Hepatocyte (in vitro differentiated cells): ENCODE measurements around the gene DLGAP4. TPM values are rescaled to one million over a fixed set of nuclear protein-coding genes. Genes with fewer than 3 reads are reported as not detected.

Experiments used
- DNase-seq: peaks from one replicate; pipeline ENCODE4 v3.0.0-alpha.2; 2016; ENCODE audit warnings: low spot score
- H2AFZ ChIP-seq: fragments of 200-600 bp; sonication (generic); 2 replicates; pipeline ENCODE4 v1.6.0; 2016; ENCODE audit warnings: antibody characterized with exemption, mild to moderate bottlenecking
- H3K27ac ChIP-seq: fragments of 200-600 bp; sonication (generic); 2 replicates; pipeline ENCODE4 v1.5.1; 2016; ENCODE audit warnings: mild to moderate bottlenecking
- H3K27me3 ChIP-seq: fragments of 200-600 bp; sonication (generic); 2 replicates; pipeline ENCODE4 v1.6.1; 2016
- H3K36me3 ChIP-seq: fragments of 200-600 bp; sonication (generic); replicated peaks from 2 replicates; pipeline ENCODE4 v1.5.1; 2016; ENCODE audit warnings: low read depth; ENCODE audit not compliant: insufficient read depth
- H3K4me1 ChIP-seq: fragments of 200-600 bp; sonication (generic); 2 replicates; pipeline ENCODE4 v1.5.1; 2016; ENCODE audit warnings: mild to moderate bottlenecking, moderate library complexity; ENCODE audit not compliant: insufficient read depth
- H3K4me2 ChIP-seq: fragments of 200-600 bp; sonication (generic); 2 replicates; pipeline ENCODE4 v1.6.0; 2016
- H3K4me3 ChIP-seq: fragments of 200-600 bp; sonication (generic); 2 replicates; pipeline ENCODE4 v1.5.1; 2016; ENCODE audit warnings: mild to moderate bottlenecking
- H3K79me2 ChIP-seq: fragments of 200-600 bp; sonication (generic); 2 replicates; pipeline ENCODE4 v1.6.0; 2017; ENCODE audit warnings: mild to moderate bottlenecking
- H3K9me2 ChIP-seq: fragments of 200-600 bp; sonication (generic); replicated peaks from 2 replicates; pipeline ENCODE4 v1.6.0; 2017; ENCODE audit warnings: mild to moderate bottlenecking; ENCODE audit not compliant: insufficient read depth
- H3K9me3 ChIP-seq: fragments of 200-600 bp; sonication (generic); 2 replicates; pipeline ENCODE4 v1.5.1; 2016; ENCODE audit warnings: low read depth, mild to moderate bottlenecking
- H4K20me1 ChIP-seq: fragments of 200-600 bp; sonication (generic); 2 replicates; pipeline ENCODE4 v1.6.0; 2016; ENCODE audit warnings: mild to moderate bottlenecking; ENCODE audit not compliant: insufficient read depth, poor library complexity, severe bottlenecking
- EZH2 ChIP-seq: fragments of 200-600 bp; sonication (generic); IDR thresholded peaks from 2 replicates; pipeline ENCODE4 v1.6.1; 2016; ENCODE audit warnings: antibody characterized with exemption, mild to moderate bottlenecking, borderline replicate concordance
- EZH2phosphoT487 ChIP-seq: fragments of 200-600 bp; sonication (generic); IDR thresholded peaks from one replicate; pipeline ENCODE4 v1.6.1; 2018; ENCODE audit warnings: antibody characterized with exemption, mild to moderate bottlenecking, low read depth, moderate library complexity; ENCODE audit not compliant: unreplicated experiment, severe bottlenecking
- WGBS: methylation state at CpG from one replicate; pipeline ENCODE4 v1.1.6; 2016; ENCODE audit warnings: low lambda C conversion rate; ENCODE audit errors: missing lambda C conversion rate; 5-methylcytosine and 5-hydroxymethylcytosine counted together
- polyA plus RNA-seq: library from polyadenylated mRNA; unstranded; fragments of >200 nt; fragmentation: Nextera tagmentation; extraction: Ambion mirVana; gene quantifications from 2 replicates; pipeline ENCODE4 v1.2.1, GENCODE V29; 2016
- total RNA-seq: library from RNA; depleted of rRNA; stranded (reverse); fragments of >200 nt; gene quantifications from 2 replicates; pipeline ENCODE4 v1.2.3, GENCODE V29; 2014
- TF ChIP-seq, protein P1 (sequence below): fragments of 200-600 bp; sonication (generic); IDR thresholded peaks from 2 replicates; pipeline ENCODE4 v1.5.1; 2016; ENCODE audit warnings: antibody characterized with exemption, mild to moderate bottlenecking; ENCODE audit not compliant: poor library complexity

The DLGAP4 gene
- total and polyA plus RNA-seq, 2 experiments from 2014 or later, result 16.5 to 39.4 TPM

GRCh38 chr20:36421641-36422040 lies 115.5 kb downstream of the DLGAP4 start:
- Histone ChIP-seq H3K79me2 (no peaks in the 10 kb centered on the region), H3K27me3 (no peaks in the 10 kb centered on the region), H3K27ac (no peak overlapping the region), H3K36me3 (no peaks in the 10 kb centered on the region), H3K4me1 (no peaks in the 10 kb centered on the region), H4K20me1 (no peaks in the 10 kb centered on the region), H3K9me2 (no peaks in the 10 kb centered on the region), H2AFZ (no peak overlapping the region), H3K4me2 (no peak overlapping the region), H3K9me3 (no peaks in the 10 kb centered on the region), H3K4me3 (no peak overlapping the region)
- TF ChIP-seq EZH2phosphoT487, result no peak
- TF ChIP-seq, protein P1, sequence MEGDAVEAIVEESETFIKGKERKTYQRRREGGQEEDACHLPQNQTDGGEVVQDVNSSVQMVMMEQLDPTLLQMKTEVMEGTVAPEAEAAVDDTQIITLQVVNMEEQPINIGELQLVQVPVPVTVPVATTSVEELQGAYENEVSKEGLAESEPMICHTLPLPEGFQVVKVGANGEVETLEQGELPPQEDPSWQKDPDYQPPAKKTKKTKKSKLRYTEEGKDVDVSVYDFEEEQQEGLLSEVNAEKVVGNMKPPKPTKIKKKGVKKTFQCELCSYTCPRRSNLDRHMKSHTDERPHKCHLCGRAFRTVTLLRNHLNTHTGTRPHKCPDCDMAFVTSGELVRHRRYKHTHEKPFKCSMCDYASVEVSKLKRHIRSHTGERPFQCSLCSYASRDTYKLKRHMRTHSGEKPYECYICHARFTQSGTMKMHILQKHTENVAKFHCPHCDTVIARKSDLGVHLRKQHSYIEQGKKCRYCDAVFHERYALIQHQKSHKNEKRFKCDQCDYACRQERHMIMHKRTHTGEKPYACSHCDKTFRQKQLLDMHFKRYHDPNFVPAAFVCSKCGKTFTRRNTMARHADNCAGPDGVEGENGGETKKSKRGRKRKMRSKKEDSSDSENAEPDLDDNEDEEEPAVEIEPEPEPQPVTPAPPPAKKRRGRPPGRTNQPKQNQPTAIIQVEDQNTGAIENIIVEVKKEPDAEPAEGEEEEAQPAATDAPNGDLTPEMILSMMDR, result no peak
- TF ChIP-seq EZH2, result no peak
- 84% methylated on average over 13 of the region's 13 CpGs for WGBS
- no peak for DNase-seq

DNA sequence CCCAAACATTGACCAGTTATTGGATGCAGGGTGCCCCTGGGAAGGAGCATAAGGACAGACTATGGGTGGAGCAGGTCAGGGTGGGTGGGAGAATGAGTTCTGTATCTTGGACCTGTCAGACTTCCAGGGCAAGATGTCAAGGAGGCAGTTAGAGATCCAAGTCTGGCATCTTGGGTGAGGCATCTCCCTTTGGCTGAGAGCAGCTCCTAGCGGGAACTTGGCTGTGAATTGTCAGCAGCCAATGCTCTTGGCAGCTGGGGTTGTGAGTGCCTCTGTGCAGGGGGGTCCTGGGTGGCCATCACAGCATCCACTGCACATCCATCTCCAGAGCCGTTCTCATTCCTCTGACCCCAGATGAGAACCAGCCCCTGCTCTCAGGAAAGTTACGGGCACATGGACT lies 118.2 kb downstream of the DLGAP4 start:
- Histone ChIP-seq H3K4me2 (no peak overlapping the region), H3K36me3 (no peaks in the 10 kb centered on the region), H3K9me3 (no peaks in the 10 kb centered on the region), H3K4me3 (no peak overlapping the region), H3K4me1 (no peaks in the 10 kb centered on the region), H3K9me2 (no peaks in the 10 kb centered on the region), H3K27ac (no peak overlapping the region), H2AFZ (no peak overlapping the region), H3K79me2 (no peaks in the 10 kb centered on the region), H4K20me1 (no peaks in the 10 kb centered on the region), H3K27me3 (no peaks in the 10 kb centered on the region)
- TF ChIP-seq EZH2phosphoT487 (no peak), EZH2 (no peak)
- TF ChIP-seq, protein P1, result no peak
- WGBS, result 66% methylated on average over 3 of the region's 3 CpGs
- DNase-seq, result no peak

GRCh38 chr20:36425166-36425565 lies 119.0 kb downstream of the DLGAP4 start:
- Histone ChIP-seq H3K4me1 (no peaks in the 10 kb centered on the region), H2AFZ (no peak overlapping the region), H3K36me3 (no peaks in the 10 kb centered on the region), H4K20me1 (no peaks in the 10 kb centered on the region), H3K9me2 (no peaks in the 10 kb centered on the region), H3K79me2 (no peaks in the 10 kb centered on the region), H3K27ac (no peak overlapping the region), H3K4me3 (no peak overlapping the region), H3K27me3 (no peaks in the 10 kb centered on the region), H3K9me3 (no peaks in the 10 kb centered on the region), H3K4me2 (no peak overlapping the region)
- no peak for TF ChIP-seq EZH2phosphoT487
- no peak for TF ChIP-seq EZH2
- TF ChIP-seq, protein P1, result no peak
- no peak for DNase-seq
- 78% methylated on average over 4 of the region's 4 CpGs for WGBS

GRCh38 chr20:36431604-36432003 lies 125.5 kb downstream of the DLGAP4 start:
- Histone ChIP-seq H3K4me1 (no peaks in the 10 kb centered on the region), H3K4me3 (no peak overlapping the region), H3K9me3 (no peaks in the 10 kb centered on the region), H3K36me3 (no peaks in the 10 kb centered on the region), H4K20me1 (no peaks in the 10 kb centered on the region), H2AFZ (no peak overlapping the region), H3K79me2 (no peaks in the 10 kb centered on the region), H3K27ac (no peak overlapping the region), H3K27me3 (peaks cover 4% of the 10 kb centered on the region), H3K9me2 (no peaks in the 10 kb centered on the region), H3K4me2 (no peak overlapping the region)
- WGBS, result 97% methylated on average over 18 of the region's 24 CpGs
- DNase-seq, result no peak
- TF ChIP-seq, protein P1, result no peak
- TF ChIP-seq EZH2 (no peak), EZH2phosphoT487 (no peak)
